GM19023 (cell line): Measurements from ENCODE around the gene ZNF439.
A peak's percentile ranks its signal among the peaks of the same experiment; 100 is the strongest.
"Not testable (repeated sequence)": the region's sequence is repeated elsewhere in the genome, so short reads cannot be mapped to it uniquely, and the experiment has no call there.

Experiments
- ATAC-seq: cut with Tn5 transposase; IDR thresholded peaks from one replicate; pipeline ENCODE4 v1.9.1; 2021; ENCODE audit warnings: mild to moderate bottlenecking, moderate library complexity; ENCODE audit not compliant: unreplicated experiment

ZNF439 gene

GRCh38 chr19:11867766-11868165, 19.2 kb downstream of the ZNF439 start:
- ATAC-seq: not testable (repeated sequence)

- no peak for ATAC-seq
Observed at GRCh38 chr19:11868188-11868587, 19.7 kb downstream of the ZNF439 start.

GRCh38 chr19:11872624-11873023, 24.1 kb downstream of the ZNF439 start:
- ATAC-seq: no peak

GRCh38 chr19:11873762-11874161, 25.2 kb downstream of the ZNF439 start:
- no peak for ATAC-seq

GRCh38 chr19:11879687-11880266, 31.3 kb downstream of the ZNF439 start:
- not testable (repeated sequence) for ATAC-seq

- ATAC-seq: no peak
Observed at GRCh38 chr19:11880598-11880997, 32.1 kb downstream of the ZNF439 start.

GRCh38 chr19:11881151-11881800, 32.8 kb downstream of the ZNF439 start:
- no peak for ATAC-seq

- no peak for ATAC-seq
Observed at GRCh38 chr19:11882606-11883005, 34.1 kb downstream of the ZNF439 start.

- ATAC-seq: peak; percentile 17
Observed at GRCh38 chr19:11887234-11887610, 38.7 kb downstream of the ZNF439 start.

- ATAC-seq: peak; percentile 63
Observed at GRCh38 chr19:11887611-11888531, 39.3 kb downstream of the ZNF439 start, which contains the start of gene ZNF69. ZNF69 (plus strand) TSS chr19:11887782; CDS start chr19:11887924, 142 bp downstream.

- not testable (repeated sequence) for ATAC-seq
Observed at GRCh38 chr19:11889901-11890300, 41.4 kb downstream of the ZNF439 start.

- no peak for ATAC-seq
Observed at GRCh38 chr19:11890634-11891033, 42.1 kb downstream of the ZNF439 start.

- no peak for ATAC-seq
Observed at GRCh38 chr19:11894851-11895250, 46.3 kb downstream of the ZNF439 start.

GRCh38 chr19:11902228-11902627, 53.7 kb downstream of the ZNF439 start:
- no peak for ATAC-seq

GRCh38 chr19:11905928-11906327, 57.4 kb downstream of the ZNF439 start:
- ATAC-seq: no peak

- ATAC-seq: not testable (repeated sequence)
Observed at GRCh38 chr19:11911937-11912336, 63.4 kb downstream of the ZNF439 start.

- not testable (repeated sequence) for ATAC-seq
Observed at GRCh38 chr19:11914417-11915051, 66.0 kb downstream of the ZNF439 start.
